ENCODE measurements around the gene IDH3A. TPM values are rescaled to one million over a fixed set of nuclear protein-coding genes. Genes with fewer than 3 reads are reported as not detected.

Gene IDH3A
- total and polyA plus RNA-seq, 8 donors = 35.8 to 81.1 (median 49.6) TPM

- no peak for DNase-seq
- Histone ChIP-seq H3K36me3 (no peaks in the 10 kb centered on the region), H3K27ac (no peak overlapping the region), H3K4me3 (no peak overlapping the region), H3K27me3 (peaks cover 0 to 3% of the 10 kb centered on the region in 2 donors), H3K9me3 (no peaks in the 10 kb centered on the region), H3K4me1 (no peaks in the 10 kb centered on the region)
- intact Hi-C loops (cut with DNase I) = no loop called here
- TF ChIP-seq, protein P1, sequence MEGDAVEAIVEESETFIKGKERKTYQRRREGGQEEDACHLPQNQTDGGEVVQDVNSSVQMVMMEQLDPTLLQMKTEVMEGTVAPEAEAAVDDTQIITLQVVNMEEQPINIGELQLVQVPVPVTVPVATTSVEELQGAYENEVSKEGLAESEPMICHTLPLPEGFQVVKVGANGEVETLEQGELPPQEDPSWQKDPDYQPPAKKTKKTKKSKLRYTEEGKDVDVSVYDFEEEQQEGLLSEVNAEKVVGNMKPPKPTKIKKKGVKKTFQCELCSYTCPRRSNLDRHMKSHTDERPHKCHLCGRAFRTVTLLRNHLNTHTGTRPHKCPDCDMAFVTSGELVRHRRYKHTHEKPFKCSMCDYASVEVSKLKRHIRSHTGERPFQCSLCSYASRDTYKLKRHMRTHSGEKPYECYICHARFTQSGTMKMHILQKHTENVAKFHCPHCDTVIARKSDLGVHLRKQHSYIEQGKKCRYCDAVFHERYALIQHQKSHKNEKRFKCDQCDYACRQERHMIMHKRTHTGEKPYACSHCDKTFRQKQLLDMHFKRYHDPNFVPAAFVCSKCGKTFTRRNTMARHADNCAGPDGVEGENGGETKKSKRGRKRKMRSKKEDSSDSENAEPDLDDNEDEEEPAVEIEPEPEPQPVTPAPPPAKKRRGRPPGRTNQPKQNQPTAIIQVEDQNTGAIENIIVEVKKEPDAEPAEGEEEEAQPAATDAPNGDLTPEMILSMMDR (IDR thresholded peaks at IDR 0.05) = no peak
- peak; percentile 13 for ATAC-seq
Measured at GRCh38 chr15:78212546-78213424, 63.6 kb downstream of the IDH3A start.

- ATAC-seq (no peak), DNase-seq (no peak)
- intact Hi-C loops (cut with DNase I) = no loop called here
- H3K36me3 ChIP-seq = no peaks in the 10 kb centered on the region
- H3K27ac ChIP-seq = no peak overlapping the region
- TF ChIP-seq, protein P1 (IDR thresholded peaks at IDR 0.05) = no peak
- no peak overlapping the region for H3K4me3 ChIP-seq
- no peaks in the 10 kb centered on the region for H3K9me3 ChIP-seq
- H3K27me3 ChIP-seq = peaks cover 0 to 3% of the 10 kb centered on the region in 2 donors
- H3K4me1 ChIP-seq = no peaks in the 10 kb centered on the region
Measured at GRCh38 chr15:78213425-78213750, 64.2 kb downstream of the IDH3A start.

DNA sequence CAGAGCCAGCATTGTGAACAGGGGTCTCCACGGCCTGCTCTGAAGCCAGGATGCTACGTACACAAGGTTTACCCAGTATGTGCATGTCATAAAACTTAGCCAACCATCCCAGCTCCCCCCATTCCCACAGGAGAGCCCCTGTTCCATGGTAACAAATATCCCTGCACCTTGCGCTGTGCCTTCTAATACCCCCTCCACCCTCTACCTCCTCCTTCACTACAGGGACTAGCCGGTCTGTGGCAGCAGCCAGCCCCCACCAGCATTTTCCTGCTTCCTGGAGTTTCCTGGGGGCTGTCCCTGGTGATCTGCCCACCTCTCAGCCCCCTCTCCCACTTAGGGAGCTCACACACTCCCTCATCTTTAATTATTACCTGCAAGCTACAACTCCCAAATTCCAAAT lies 64.8 kb downstream of the IDH3A start:
- Histone ChIP-seq H3K27ac (no peak overlapping the region), H3K36me3 (no peaks in the 10 kb centered on the region), H3K4me1 (no peaks in the 10 kb centered on the region), H3K27me3 (peaks cover 0 to 3% of the 10 kb centered on the region in 2 donors), H3K9me3 (no peaks in the 10 kb centered on the region), H3K4me3 (no peak overlapping the region)
- DNase-seq (no peak), ATAC-seq (no peak)
- TF ChIP-seq, protein P1 (IDR thresholded peaks at IDR 0.05) = no peak
- intact Hi-C loops (cut with DNase I) = no loop called here

DNA sequence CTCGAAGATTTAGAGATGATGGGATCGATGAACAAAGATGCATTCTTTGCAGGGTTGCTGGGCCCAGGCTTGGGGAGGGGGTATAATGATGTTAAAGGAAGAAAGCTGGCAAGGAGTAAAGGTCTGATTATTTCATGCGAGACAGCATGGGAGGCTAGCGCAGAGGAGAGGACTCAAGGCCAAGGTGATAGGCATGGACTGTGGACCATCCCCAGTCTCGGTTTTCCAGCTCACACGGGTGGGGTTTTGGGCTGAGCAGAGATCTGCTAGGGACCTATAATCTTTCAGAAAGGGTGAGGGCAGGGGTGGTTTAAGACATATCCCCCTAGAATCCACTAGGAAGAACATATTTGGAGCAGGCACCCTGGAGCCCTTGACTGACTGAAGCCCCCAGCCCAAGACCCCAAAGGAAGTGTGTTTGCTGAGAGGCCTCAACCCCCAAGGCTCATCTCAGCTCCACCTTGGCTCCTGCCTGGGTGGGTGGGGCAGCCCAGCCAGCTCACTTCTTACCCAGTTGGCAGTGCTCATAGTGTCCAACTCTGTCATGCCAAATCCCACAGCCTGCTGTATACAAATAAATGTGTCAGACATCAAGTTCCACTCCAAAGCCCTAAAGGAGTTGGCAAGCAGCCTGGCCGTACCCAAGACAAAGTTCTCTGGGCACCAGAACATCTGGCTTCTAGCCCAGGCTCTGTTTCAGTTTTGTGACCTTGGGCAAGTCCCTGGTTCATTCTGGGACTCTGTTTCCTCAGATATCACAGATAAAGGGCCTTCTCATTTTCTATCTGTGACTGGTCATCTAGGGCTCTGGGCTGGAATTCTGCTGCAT lies 67.3 kb downstream of the IDH3A start:
- peak in 1 of 4 donors; percentile 79 for DNase-seq
- H3K9me3 ChIP-seq = no peaks in the 10 kb centered on the region
- no peaks in the 10 kb centered on the region for H3K4me1 ChIP-seq
- peak; percentile 93 for ATAC-seq
- intact Hi-C loops (cut with DNase I) = no loop called here
- no peak overlapping the region for H3K27ac ChIP-seq
- TF ChIP-seq, protein P1 (IDR thresholded peaks at IDR 0.05) = no peak
- H3K27me3 ChIP-seq = peaks cover 0 to 3% of the 10 kb centered on the region in 2 donors
- no peak overlapping the region for H3K4me3 ChIP-seq
- no peaks in the 10 kb centered on the region for H3K36me3 ChIP-seq

DNA sequence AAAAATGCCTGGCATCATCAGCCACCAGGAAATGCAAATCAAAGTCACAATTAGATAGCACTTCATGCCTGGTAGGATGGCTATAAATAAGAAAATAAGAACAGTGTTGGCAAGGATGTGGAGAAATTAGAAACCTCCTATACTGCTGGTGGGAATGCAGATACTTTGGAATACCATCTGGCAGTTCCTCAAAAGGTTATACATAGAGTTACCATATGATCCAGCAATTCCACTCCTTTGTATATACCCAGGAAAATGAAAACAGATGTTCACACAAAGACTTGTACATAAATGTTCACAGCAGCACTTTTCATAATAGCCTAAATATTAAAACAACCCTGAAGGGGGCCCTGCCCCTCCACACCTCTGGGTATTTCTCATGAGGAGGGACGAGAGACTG lies 71.6 kb downstream of the IDH3A start:
- no peaks in the 10 kb centered on the region for H3K36me3 ChIP-seq
- H3K27ac ChIP-seq = no peak overlapping the region
- DNase-seq = no peak
- H3K4me1 ChIP-seq = no peaks in the 10 kb centered on the region
- no peak for ATAC-seq
- intact Hi-C loops (cut with DNase I) = no loop called here
- peaks cover 0 to 6% of the 10 kb centered on the region in 2 donors for H3K9me3 ChIP-seq
- H3K27me3 ChIP-seq = no peaks in the 10 kb centered on the region
- H3K4me3 ChIP-seq = no peak overlapping the region
- TF ChIP-seq, protein P1 (IDR thresholded peaks at IDR 0.05) = no peak
